CD14-positive monocyte (primary cell): Measurements from ENCODE around the gene WIZ. TPM values are rescaled to one million over a fixed set of nuclear protein-coding genes. Genes with fewer than 3 reads are reported as not detected.

Experiments used
- DNase-seq, 3 donors: peaks; one replicate each; pipeline ENCODE4 v3.0.0-alpha.2; 2011 to 2022
- H2AFZ ChIP-seq: 2 replicates; pipeline ENCODE4 v1.6.0; 2012; ENCODE audit warnings: mild to moderate bottlenecking, low read depth, low read length, inconsistent platforms; ENCODE audit not compliant: insufficient read depth, poor library complexity, severe bottlenecking
- H3K27ac ChIP-seq, 2 donors: 1 replicate in 1 of 2; 2 replicates in 1 of 2; pipeline ENCODE4 v1.5.1; 2012 to 2013; ENCODE audit warnings: low read length in 2 of 2, control low read depth in 1 of 2, inconsistent platforms in 1 of 2, low read depth in 1 of 2, mild to moderate bottlenecking in 1 of 2
- H3K27me3 ChIP-seq, 2 donors: one replicate each; pipeline versions ENCODE4 v1.6.0 to v1.6.1; 2011 to 2013; ENCODE audit warnings: low read length in 2 of 2; ENCODE audit not compliant: control insufficient read depth in 2 of 2, insufficient read depth in 2 of 2
- H3K36me3 ChIP-seq, 2 donors: replicated peaks in 1 of 2; 1 replicate in 1 of 2; 2 replicates in 1 of 2; pipeline versions ENCODE4 v1.5.1 to v1.6.1; 2012 to 2013; ENCODE audit warnings: low read length in 2 of 2, control low read depth in 1 of 2, inconsistent platforms in 1 of 2, mild to moderate bottlenecking in 1 of 2; ENCODE audit not compliant: insufficient read depth in 2 of 2, control insufficient read depth in 1 of 2
- H3K4me1 ChIP-seq, 2 donors: 1 replicate in 1 of 2; 2 replicates in 1 of 2; pipeline versions ENCODE4 v1.5.1 to v1.6.1; 2012 to 2013; ENCODE audit warnings: low read length in 2 of 2, control low read depth in 1 of 2, inconsistent platforms in 1 of 2, mild to moderate bottlenecking in 1 of 2, moderate library complexity in 1 of 2; ENCODE audit not compliant: insufficient read depth in 2 of 2, control insufficient read depth in 1 of 2
- H3K4me2 ChIP-seq: replicated peaks from 2 replicates; pipeline ENCODE3; 2012; ENCODE audit warnings: low read length, moderate library complexity, mild to moderate bottlenecking; ENCODE audit not compliant: poor library complexity, severe bottlenecking; ENCODE audit errors: extremely low read depth
- H3K4me3 ChIP-seq, 3 experiments: fragments of 200-600 bp in 1 of 3; sonication (generic) in 1 of 3; replicated peaks in 1 of 3; 1 replicate in 2 of 3; 2 replicates in 1 of 3; pipeline ENCODE4 v1.5.1; 2011 to 2013; ENCODE audit warnings: low read length in 3 of 3, mild to moderate bottlenecking in 3 of 3, control low read depth in 2 of 3, low read depth in 2 of 3, inconsistent platforms in 1 of 3, moderate library complexity in 1 of 3
- H3K79me2 ChIP-seq: 2 replicates; pipeline ENCODE4 v1.6.0; 2012; ENCODE audit warnings: mild to moderate bottlenecking, control low read depth, inconsistent platforms, low read length, moderate library complexity; ENCODE audit not compliant: insufficient read depth
- H3K9ac ChIP-seq: 2 replicates; pipeline ENCODE4 v1.6.0; 2017; ENCODE audit warnings: low read length, mild to moderate bottlenecking; ENCODE audit not compliant: insufficient read depth, poor library complexity, severe bottlenecking
- H3K9me3 ChIP-seq, 2 donors: replicated peaks in 1 of 2; 1 replicate in 1 of 2; 2 replicates in 1 of 2; pipeline versions ENCODE4 v1.5.1 to v1.6.1; 2012 to 2013; ENCODE audit warnings: low read length in 2 of 2, control low read depth in 1 of 2; ENCODE audit not compliant: control insufficient read depth in 1 of 2, insufficient read depth in 1 of 2
- H4K20me1 ChIP-seq: 2 replicates; pipeline ENCODE4 v1.6.0; 2012; ENCODE audit warnings: mild to moderate bottlenecking, low read length, control low read depth, moderate library complexity; ENCODE audit not compliant: insufficient read depth
- H3K27ac Mint-ChIP-seq, 7 donors: one replicate each; pipeline ENCODE4 v1.8.0; 2020; ENCODE audit warnings: mild to moderate bottlenecking in 7 of 7, mixed read lengths in 7 of 7, moderate library complexity in 6 of 7, inconsistent platforms in 2 of 7
- H3K27me3 Mint-ChIP-seq, 3 donors: one replicate each; pipeline ENCODE4 v1.8.0; 2021 to 2022; ENCODE audit warnings: low read depth in 3 of 3, mild to moderate bottlenecking in 3 of 3, mixed read lengths in 3 of 3, moderate library complexity in 3 of 3, inconsistent platforms in 1 of 3
- H3K36me3 Mint-ChIP-seq, 2 donors: one replicate each; pipeline ENCODE4 v1.8.0; 2020; ENCODE audit warnings: mixed read lengths in 2 of 2, inconsistent platforms in 1 of 2, mild to moderate bottlenecking in 1 of 2
- H3K4me1 Mint-ChIP-seq: one replicate; pipeline ENCODE4 v1.8.0; 2020; ENCODE audit warnings: mild to moderate bottlenecking, mixed read lengths
- H3K4me3 Mint-ChIP-seq, 2 donors: one replicate each; pipeline ENCODE4 v1.8.0; 2020; ENCODE audit warnings: mild to moderate bottlenecking in 2 of 2, mixed read lengths in 2 of 2, moderate library complexity in 1 of 2
- H3K9me3 Mint-ChIP-seq, 7 donors: one replicate each; pipeline ENCODE4 v1.8.0; 2020 to 2022; ENCODE audit warnings: mixed read lengths in 7 of 7, mild to moderate bottlenecking in 6 of 7, moderate library complexity in 6 of 7, inconsistent platforms in 2 of 7
- CTCF ChIP-seq: fragments of 200-600 bp; IDR thresholded peaks from one replicate; pipeline ENCODE4 v1.8.0; 2022; ENCODE audit warnings: antibody characterized with exemption, mild to moderate bottlenecking
- whole genome bisulfite sequencing: methylation state at CpG from one replicate; pipeline ENCODE4 v1.1.5; 2013; ENCODE audit warnings: missing lambda C conversion rate; ENCODE audit not compliant: insufficient coverage; 5-methylcytosine and 5-hydroxymethylcytosine counted together
- intact Hi-C, 2 donors: fragments of 100-400 bp; cut with micrococcal nuclease; formaldehyde crosslinking; loops; one replicate each; pipeline versions ENCODE4 v1.15.0 to v1.15.1; 2023
- polyA plus RNA-seq, 3 donors: library from polyadenylated mRNA; depleted of rRNA in 1 of 3; unstranded in 2 of 3; stranded (reverse) in 1 of 3; fragments of 300-500 nt in 2 of 3; fragments of >200 nt in 1 of 3; fragmentation: Illumina TruSeq in 2 of 3; gene quantifications; 1 replicate in 2 of 3; 2 replicates in 1 of 3; pipeline ENCODE4 v1.2.3, GENCODE V29; 2012 to 2021
- small RNA-seq: library from RNA; depleted of rRNA; stranded (forward); fragments of <200 nt; gene quantifications from one replicate; pipeline ENCODE3, GENCODE V24; 2012; ENCODE audit warnings: low read depth; ENCODE audit not compliant: insufficient read length

WIZ gene
- polyA plus RNA-seq, 3 donors = 0.47 to 13.7 (median 0.51) TPM

DNA sequence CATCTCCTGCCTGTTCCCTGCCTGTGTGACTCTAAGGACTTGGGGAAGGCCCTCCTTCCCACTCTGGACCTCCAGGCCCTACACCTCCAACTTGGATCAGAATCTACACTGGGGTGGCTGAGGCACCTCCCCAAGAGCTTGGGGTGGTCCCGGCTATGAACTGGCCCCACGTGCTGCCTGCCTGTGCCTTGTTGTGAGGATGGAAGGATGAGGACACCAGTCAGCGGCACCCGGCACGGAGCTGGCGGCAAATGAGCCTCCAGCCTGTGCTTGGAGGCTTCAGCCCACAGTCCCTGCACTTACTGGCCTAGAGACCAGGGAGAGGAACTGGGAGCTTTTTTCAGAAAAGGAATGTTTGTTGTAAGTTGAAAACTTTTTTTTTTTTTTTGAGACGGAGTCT, 78.6 kb downstream of the WIZ start:
- Mint-ChIP-seq H3K4me1 (no peaks in the 10 kb centered on the region), H3K27me3 (peaks cover 0 to 3% (median 0%) of the 10 kb centered on the region in 3 donors), H3K27ac (no peak overlapping the region), H3K9me3 (peaks cover 0 to 2% (median 0%) of the 10 kb centered on the region in 7 donors), H3K4me3 (no peak overlapping the region), H3K36me3 (peaks cover 67 to 91% of the 10 kb centered on the region in 2 donors)
- Histone ChIP-seq H4K20me1 (peaks cover 72% of the 10 kb centered on the region), H3K27ac (no peak overlapping the region), H3K9ac (no peak overlapping the region), H3K36me3 (peaks cover 76 to 91% of the 10 kb centered on the region in 2 donors), H3K4me3 (no peak overlapping the region), H3K9me3 (no peaks in the 10 kb centered on the region), H3K79me2 (peaks cover 42% of the 10 kb centered on the region), H3K4me2 (no peak overlapping the region), H3K4me1 (no peaks in the 10 kb centered on the region), H2AFZ (no peak overlapping the region), H3K27me3 (no peaks in the 10 kb centered on the region)
- WGBS = 95% methylated on average over 6 of the region's 7 CpGs
- no peak for DNase-seq
- intact Hi-C loops = loop anchor here (10.0 kb wide), 2 partner anchors 106 to 246 kb away; a partner anchor contains a TSS
- TF ChIP-seq CTCF = no peak

Small RNAs within 50 kb of the gene (small RNA-seq; reads per million reads assigned to genes)
- not detected for gene MIR1470

Other genes starting within 250 kb of the WIZ start
- gene NOTCH3, start 249.0 kb downstream of the WIZ start, polyA plus RNA-seq = under 1 TPM in 2 of 3 donors, not detected in 1; 0.05 to 0.51 TPM
- gene EPHX3, start 217.5 kb downstream of the WIZ start, polyA plus RNA-seq = 1 to 10 TPM in 2 of 3 donors, under 1 TPM in 1; 0.23 to 1.5 (median 1.4) TPM
- 10 to 100 TPM in 1 of 3 donors, 1 to 10 TPM in 2; 3.7 to 19.2 (median 4.2) TPM for gene BRD4, start 117.4 kb downstream of the WIZ start, polyA plus RNA-seq
- 10 to 100 TPM in 2 of 3 donors, 1 to 10 TPM in 1; 8.0 to 25.9 (median 12.3) TPM for gene AKAP8, start 70.2 kb downstream of the WIZ start, polyA plus RNA-seq
- gene AKAP8L, start 31.0 kb downstream of the WIZ start, polyA plus RNA-seq = 100 to 1,000 TPM in 1 of 3 donors, 10 to 100 TPM in 2; 21.4 to 103 (median 39.0) TPM
- gene RASAL3, start 14.6 kb upstream of the WIZ start, polyA plus RNA-seq = 10 to 100 TPM in 2 of 3 donors, 1 to 10 TPM in 1; 4.5 to 45.4 (median 13.6) TPM
- under 1 TPM; 0.03 to 0.32 (median 0.15) TPM for gene PGLYRP2, start 29.5 kb upstream of the WIZ start, polyA plus RNA-seq
- 1 to 10 TPM in 1 of 3 donors, under 1 TPM in 2; 0.08 to 1.1 (median 0.33) TPM for gene CYP4F22, start 58.6 kb upstream of the WIZ start, polyA plus RNA-seq
- not detected for gene CYP4F8, start 165.3 kb upstream of the WIZ start, polyA plus RNA-seq
- 1 to 10 TPM in 1 of 3 donors, under 1 TPM in 2; 0.56 to 1.2 (median 0.92) TPM for gene CYP4F3, start 190.9 kb upstream of the WIZ start, polyA plus RNA-seq
- gene CYP4F12, start 223.1 kb upstream of the WIZ start, polyA plus RNA-seq = under 1 TPM in 1 of 3 donors, not detected in 2; 0.09 TPM